ENCODE data around the gene MIB2.

The MIB2 gene

DNA sequence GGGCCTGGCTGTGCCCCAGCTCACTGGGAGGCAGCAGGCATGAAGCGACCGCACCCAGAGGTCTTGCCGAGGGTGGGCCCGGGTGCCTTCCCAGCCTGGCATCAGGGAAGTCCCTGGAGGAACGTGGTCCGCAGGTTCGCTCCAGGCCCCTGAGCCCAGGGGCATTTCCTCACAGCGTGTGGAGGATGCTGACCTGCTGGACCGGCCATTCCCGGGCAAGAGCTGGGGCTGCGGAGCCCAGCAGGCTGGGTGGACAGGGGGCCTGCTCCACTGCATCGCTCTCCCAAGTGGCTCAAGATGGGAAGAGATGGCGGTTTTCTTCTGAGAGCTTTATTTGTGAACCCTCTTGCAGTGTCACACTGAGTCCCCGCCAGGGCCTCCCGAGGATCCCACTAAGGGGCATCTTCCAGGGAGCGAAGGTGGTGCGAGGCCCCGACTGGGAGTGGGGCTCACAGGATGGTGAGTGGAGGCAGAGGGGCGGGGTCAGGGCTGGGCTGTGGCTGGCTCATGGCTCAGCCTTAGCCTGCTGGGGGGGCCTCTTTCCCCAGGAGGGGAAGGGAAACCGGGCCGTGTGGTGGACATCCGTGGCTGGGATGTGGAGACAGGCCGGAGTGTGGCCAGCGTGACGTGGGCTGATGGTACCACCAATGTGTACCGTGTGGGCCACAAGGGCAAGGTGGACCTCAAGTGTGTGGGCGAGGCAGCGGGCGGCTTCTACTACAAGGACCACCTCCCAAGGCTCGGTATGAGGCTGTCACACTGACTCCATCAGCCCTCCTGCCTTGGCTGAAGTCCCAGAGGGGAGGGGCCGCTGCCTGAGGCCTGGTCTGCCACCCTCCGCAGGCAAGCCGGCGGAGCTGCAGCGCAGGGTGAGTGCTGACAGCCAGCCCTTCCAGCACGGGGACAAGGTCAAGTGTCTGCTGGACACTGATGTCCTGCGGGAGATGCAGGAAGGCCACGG lies 9.4 kb downstream of the MIB2 start:
- H3K9me3 ChIP-seq (ENCODE audit: control insufficient read depth, insufficient read depth, low read length) = no peaks in the 10 kb centered on the region
- H3K36me3 ChIP-seq (ENCODE audit: insufficient read depth, low read length) = no peaks in the 10 kb centered on the region
- H3K9ac ChIP-seq (ENCODE audit: low read depth, low read length) = no peak overlapping the region
- H3K4me1 ChIP-seq (ENCODE audit: insufficient read depth, low read length) = no peaks in the 10 kb centered on the region

DNA sequence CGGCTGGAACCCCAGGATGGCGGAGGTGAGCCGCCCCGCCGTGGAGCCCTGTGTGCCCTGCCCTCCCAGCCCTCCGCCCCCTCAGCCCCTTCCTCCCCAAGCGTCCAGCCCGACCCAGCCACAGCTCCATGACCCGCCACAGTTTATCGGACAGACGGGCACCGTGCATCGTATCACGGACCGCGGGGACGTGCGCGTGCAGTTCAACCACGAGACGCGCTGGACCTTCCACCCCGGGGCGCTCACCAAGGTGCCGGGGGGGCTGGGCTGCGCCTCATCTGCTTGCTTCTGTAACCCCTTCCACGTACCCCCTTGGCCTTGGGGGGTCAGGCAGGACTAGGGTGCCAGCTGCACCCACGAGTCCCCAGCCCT lies 10.1 kb downstream of the MIB2 start:
- Histone ChIP-seq H3K36me3 (ENCODE audit: insufficient read depth, low read length) (no peaks in the 10 kb centered on the region), H3K9me3 (ENCODE audit: control insufficient read depth, insufficient read depth, low read length) (no peaks in the 10 kb centered on the region), H3K9ac (ENCODE audit: low read depth, low read length) (no peak overlapping the region), H3K4me1 (ENCODE audit: insufficient read depth, low read length) (no peaks in the 10 kb centered on the region)

DNA sequence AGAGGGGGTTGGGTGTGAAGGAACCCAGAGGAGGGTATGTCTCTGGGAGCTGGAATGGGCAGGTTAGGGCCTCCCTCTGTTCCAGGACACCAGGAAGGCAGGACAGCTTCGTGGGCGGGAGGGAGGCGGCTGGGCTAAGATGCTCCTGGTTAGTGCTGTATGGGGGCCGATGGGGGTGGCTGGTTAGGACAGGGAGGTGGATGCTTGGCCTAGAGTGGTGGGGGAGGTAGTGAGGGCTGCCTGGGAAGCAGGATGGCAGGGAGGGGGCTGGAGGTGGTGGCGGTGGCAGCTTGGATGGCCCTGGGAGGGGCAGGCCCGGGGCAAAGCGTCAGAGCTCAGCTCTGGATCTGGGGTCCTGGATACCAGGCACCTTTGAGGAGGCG lies 10.5 kb downstream of the MIB2 start:
- Histone ChIP-seq H3K9me3 (ENCODE audit: control insufficient read depth, insufficient read depth, low read length) (no peaks in the 10 kb centered on the region), H3K9ac (ENCODE audit: low read depth, low read length) (no peak overlapping the region), H3K4me1 (ENCODE audit: insufficient read depth, low read length) (no peaks in the 10 kb centered on the region), H3K36me3 (ENCODE audit: insufficient read depth, low read length) (no peaks in the 10 kb centered on the region)

DNA sequence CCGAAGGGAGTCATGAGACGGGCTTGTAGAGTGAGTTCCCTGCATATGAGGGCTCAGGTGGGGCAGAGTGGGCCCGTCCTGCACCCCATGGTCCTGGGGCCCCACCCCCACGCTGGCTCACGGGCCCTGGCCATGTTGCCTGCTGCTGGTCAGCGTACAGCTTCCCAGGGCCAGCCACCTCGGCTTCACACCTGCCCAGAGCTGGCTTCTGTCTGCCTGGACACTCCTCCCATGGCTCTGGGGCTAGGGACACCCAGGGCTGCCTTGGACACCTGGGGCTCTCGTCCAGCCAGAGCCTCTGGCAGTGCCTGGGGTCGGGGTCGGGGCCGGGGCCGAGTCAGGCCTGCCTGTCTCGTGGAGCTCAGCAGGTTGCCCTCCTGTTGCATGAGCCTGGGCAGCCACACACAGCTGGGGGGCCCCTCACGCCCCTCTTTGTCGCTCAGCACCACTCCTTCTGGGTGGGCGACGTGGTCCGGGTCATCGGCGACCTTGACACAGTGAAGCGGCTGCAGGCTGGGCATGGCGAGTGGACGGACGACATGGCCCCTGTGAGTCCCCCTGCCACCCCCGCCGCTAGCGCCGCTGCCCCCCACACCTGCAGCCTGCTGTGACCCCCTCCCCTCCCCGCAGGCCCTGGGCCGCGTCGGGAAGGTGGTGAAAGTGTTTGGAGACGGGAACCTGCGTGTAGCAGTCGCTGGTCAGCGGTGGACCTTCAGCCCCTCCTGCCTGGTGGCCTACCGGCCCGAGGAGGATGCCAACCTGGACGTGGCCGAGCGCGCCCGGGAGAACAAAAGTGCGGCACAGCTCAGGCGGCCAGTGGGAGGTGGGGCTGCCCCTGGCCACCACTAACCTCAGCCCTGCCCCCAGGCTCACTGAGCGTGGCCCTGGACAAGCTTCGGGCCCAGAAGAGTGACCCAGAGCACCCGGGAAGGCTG lies 11.2 kb downstream of the MIB2 start:
- H3K36me3 ChIP-seq (ENCODE audit: insufficient read depth, low read length) = no peaks in the 10 kb centered on the region
- no peak overlapping the region for H3K9ac ChIP-seq (ENCODE audit: low read depth, low read length)
- H3K4me1 ChIP-seq (ENCODE audit: insufficient read depth, low read length) = no peaks in the 10 kb centered on the region
- no peaks in the 10 kb centered on the region for H3K9me3 ChIP-seq (ENCODE audit: control insufficient read depth, insufficient read depth, low read length)

DNA sequence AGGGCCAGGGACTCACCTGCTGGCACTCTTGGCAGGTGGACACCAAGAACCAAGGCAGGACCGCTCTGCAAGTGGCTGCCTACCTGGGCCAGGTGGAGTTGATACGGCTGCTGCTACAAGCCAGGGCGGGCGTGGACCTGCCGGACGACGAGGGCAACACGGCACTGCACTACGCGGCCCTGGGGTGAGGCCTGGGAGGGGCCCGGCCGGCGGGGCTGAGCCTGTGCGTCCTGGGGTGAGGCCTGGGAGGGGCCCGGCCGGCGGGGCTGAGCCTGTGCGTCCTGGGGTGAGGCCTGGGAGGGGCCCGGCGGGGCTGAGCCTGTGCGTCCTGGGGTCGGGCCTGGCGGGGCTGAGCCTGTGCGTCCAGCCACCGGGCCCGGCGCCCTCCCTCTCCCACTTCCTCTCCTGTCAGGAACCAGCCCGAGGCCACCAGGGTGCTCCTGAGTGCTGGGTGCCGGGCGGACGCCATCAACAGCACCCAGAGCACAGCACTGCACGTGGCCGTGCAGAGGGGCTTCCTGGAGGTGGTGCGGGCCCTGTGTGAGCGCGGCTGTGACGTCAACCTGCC lies 12.0 kb downstream of the MIB2 start:
- no peaks in the 10 kb centered on the region for H3K36me3 ChIP-seq (ENCODE audit: insufficient read depth, low read length)
- H3K9ac ChIP-seq (ENCODE audit: low read depth, low read length) = no peak overlapping the region
- no peaks in the 10 kb centered on the region for H3K9me3 ChIP-seq (ENCODE audit: control insufficient read depth, insufficient read depth, low read length)
- no peaks in the 10 kb centered on the region for H3K4me1 ChIP-seq (ENCODE audit: insufficient read depth, low read length)

DNA sequence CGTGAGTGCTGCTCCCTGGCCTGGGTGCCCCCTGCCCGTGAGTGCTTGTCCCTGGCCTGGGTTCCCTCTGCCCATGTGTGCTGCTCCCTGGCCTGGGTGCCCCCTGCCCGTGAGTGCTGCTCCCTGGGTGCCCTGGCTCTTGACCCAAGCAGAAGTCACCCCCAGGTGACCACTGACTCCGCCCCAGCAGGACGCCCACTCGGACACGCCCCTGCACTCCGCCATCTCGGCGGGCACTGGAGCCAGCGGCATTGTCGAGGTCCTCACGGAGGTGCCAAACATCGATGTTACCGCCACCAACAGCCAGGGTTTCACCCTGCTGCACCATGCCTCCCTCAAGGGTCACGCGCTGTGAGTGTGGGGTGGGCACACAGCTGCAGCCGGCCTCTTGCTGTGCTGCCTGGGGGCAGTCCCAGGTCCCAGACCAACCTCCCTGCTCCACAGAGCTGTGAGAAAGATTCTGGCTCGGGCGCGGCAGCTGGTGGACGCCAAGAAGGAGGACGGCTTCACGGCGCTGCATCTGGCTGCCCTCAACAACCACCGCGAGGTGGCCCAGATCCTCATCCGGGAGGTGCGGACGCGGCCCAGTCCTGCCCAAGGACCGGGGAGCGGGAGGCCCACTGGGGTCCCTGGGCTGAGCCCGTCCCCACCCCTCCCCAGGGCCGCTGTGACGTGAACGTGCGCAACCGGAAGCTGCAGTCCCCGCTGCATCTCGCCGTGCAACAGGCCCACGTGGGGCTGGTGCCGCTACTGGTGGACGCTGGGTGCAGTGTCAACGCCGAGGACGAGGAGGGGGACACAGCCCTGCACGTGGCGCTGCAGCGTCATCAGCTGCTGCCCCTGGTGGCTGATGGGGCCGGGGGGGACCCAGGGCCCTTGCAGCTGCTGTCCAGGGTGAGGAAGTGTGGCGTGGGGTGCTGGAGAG lies 12.8 kb downstream of the MIB2 start:
- H3K36me3 ChIP-seq (ENCODE audit: insufficient read depth, low read length) = no peaks in the 10 kb centered on the region
- H3K9ac ChIP-seq (ENCODE audit: low read depth, low read length) = no peak overlapping the region
- no peaks in the 10 kb centered on the region for H3K9me3 ChIP-seq (ENCODE audit: control insufficient read depth, insufficient read depth, low read length)
- no peaks in the 10 kb centered on the region for H3K4me1 ChIP-seq (ENCODE audit: insufficient read depth, low read length)

DNA sequence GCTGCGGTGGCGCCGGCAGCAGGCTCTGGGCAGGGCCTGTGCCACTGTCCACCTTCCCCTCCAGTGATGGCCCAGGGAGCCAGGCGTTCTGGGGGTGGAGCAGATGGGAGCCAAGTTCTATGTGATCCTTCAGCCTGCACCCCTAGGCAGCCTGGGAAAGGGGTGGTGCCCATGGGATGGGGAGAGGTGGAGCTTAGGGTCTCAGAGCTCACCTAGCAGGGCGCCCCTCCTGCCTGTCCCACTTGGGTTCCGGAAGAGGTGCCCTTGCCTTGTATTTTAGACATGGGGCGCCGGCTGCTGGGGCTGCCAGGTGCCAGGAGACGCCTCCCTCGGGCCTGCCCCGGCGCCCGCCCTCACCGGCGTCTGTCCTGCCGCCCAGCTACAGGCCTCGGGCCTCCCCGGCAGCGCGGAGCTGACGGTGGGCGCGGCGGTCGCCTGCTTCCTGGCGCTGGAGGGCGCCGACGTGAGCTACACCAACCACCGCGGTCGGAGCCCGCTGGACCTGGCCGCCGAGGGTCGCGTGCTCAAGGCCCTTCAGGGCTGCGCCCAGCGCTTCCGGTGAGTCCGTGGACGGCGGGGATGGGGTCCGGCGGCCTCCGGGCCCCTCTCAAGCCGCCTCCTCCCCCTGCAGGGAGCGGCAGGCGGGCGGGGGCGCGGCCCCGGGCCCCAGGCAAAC lies 13.6 kb downstream of the MIB2 start:
- H3K4me1 ChIP-seq (ENCODE audit: insufficient read depth, low read length) = no peaks in the 10 kb centered on the region
- H3K36me3 ChIP-seq (ENCODE audit: insufficient read depth, low read length) = no peaks in the 10 kb centered on the region
- H3K9me3 ChIP-seq (ENCODE audit: control insufficient read depth, insufficient read depth, low read length) = no peaks in the 10 kb centered on the region
- peak overlapping the region; percentile 38; the same call in 1 of the 2 replicates for H3K9ac ChIP-seq (ENCODE audit: low read depth, low read length)

DNA sequence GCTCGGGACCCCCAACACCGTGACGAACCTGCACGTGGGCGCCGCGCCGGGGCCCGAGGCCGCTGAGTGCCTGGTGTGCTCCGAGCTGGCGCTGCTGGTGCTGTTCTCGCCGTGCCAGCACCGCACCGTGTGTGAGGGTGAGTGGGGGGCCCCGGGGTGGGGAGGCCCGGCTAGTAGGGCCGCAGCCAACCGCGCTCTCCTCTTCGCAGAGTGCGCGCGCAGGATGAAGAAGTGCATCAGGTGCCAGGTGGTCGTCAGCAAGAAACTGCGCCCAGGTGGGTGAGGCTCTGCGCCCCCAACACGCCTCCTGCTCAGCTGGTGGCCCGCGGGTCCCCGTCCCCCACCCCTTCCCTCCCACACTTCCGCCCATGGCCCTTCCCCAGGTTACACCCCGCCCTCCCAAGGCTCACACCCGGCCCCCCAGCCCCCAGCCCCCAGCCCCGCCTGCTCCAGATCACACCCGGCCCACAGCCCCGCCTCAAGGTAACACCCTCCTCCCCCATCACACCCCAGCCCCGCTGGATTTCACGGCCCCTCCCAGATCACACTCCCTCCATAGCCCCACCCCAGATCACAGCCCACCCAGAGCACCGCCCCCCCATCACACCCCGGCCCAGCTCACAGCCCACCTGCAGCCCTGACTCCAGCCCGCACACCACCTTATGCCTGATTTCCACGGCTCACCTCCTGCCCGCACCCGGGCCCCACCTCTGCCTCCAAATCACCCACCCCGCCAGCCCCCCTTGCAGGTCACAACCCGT lies 14.3 kb downstream of the MIB2 start:
- Histone ChIP-seq H3K4me1 (ENCODE audit: insufficient read depth, low read length) (no peaks in the 10 kb centered on the region), H3K36me3 (ENCODE audit: insufficient read depth, low read length) (no peaks in the 10 kb centered on the region), H3K9me3 (ENCODE audit: control insufficient read depth, insufficient read depth, low read length) (no peaks in the 10 kb centered on the region), H3K9ac (ENCODE audit: low read depth, low read length) (peak overlapping the region; percentile 38; the same call in 1 of the 2 replicates)

DNA sequence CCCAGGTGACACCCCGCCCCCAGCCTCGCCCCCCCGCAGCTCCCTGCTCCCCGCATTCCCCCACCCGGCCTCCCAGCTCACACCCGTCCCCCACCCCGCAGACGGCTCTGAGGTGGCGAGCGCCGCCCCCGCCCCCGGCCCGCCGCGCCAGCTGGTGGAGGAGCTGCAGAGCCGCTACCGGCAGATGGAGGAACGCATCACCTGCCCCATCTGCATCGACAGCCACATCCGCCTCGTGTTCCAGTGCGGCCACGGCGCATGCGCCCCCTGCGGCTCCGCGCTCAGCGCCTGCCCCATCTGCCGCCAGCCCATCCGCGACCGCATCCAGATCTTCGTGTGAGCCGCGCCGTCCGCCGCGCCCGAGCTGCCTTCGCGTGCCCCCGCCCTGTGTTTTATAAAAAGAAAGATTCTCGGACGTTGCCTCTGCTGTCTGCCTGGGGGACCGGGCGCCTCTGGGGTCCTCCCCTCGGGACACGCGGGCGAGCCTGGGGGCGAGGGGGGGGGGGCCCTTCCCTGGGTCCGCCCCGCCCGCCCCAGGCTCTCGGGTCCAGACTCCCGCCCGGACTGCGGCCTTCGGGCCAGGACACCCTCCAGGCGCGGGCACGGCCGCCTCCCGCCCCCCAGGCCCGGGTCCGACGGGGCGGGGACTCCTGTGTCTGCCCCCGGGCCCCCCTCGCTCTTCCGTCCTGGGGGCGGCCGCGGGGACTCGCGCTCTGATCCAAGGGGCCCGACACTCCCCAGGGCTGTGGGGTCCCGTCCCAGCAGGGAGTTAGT lies 15.1 kb downstream of the MIB2 start:
- Histone ChIP-seq H3K4me1 (ENCODE audit: insufficient read depth, low read length) (no peaks in the 10 kb centered on the region), H3K9me3 (ENCODE audit: control insufficient read depth, insufficient read depth, low read length) (no peaks in the 10 kb centered on the region), H3K9ac (ENCODE audit: low read depth, low read length) (no peak overlapping the region; the same call in 1 of the 2 replicates), H3K36me3 (ENCODE audit: insufficient read depth, low read length) (no peaks in the 10 kb centered on the region)

DNA sequence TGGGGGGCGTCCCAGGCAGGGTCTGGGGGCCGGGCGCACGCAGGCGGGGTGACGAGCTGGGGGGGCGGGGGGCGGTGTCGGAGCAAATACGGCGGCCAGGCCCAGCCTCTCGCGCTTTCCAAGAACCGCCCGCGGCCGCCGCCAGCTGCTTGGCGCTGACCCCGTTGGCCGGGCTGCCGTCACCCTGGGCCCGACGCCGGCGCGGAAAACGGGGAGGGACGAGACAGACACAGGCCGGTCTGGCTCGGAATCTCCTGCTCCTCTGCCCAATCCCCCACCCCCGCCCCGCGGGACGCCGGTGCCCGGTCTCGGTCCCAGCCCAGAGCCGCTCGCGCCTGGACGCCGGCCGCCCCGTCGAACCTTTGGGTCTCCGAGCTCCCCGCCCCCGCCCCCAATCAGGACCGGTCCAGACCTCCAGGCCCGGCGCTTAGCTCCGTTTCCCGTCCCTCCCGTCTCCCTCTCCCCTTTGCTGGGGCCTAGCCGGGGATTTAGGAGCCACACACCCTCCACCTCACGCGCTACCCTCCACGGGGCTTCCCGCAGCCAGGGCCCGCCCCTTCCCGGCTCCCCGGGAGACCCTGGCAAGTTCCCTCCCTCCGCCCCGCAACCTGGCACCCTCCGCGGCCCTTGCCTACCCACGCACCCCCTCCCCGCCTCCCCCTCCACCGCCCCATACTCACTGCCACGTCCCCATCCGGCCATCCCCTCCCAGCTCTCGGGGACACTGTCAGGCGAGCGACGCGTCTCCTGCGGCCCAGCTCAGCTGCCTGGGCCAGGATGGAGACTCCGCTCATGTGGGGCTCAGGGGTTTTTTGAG lies 15.9 kb downstream of the MIB2 start:
- H3K9ac ChIP-seq (ENCODE audit: low read depth, low read length) = peak overlapping the region; percentile 54

DNA sequence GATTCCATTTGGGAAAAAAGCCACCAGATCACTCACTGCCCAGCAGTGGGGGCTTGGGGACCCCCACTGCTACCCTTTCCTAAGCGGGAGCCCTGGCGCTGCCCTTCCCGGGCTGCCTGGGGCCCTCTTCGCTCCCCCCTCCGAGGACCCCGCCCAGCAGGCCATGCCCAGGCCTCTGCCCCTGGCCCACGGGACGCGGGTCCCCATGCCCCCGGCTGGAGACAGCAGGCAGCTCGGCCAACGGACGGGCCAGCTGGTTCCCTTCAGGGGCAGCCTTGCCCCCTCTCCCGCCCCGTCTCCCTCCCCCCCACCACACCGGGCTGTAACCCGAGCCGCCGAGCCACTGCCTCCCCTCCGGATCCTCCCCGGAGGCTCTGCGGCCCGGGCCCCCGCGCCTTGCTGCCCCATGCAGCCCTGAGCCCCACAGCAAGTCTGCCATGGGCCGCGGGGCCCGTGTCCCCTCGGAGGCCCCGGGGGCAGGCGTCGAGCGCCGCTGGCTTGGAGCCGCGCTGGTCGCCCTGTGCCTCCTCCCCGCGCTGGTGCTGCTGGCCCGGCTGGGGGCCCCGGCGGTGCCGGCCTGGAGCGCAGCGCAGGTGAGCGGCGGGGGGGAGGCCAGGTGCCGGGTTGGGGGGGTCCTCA lies 16.6 kb downstream of the MIB2 start, which contains the start of gene MMP23B:
Gene MMP23B, plus strand, starts transcription at position 392 of the 639 bp plus-strand sequence. Its CDS starts 46 bp downstream, at position 438.
- Histone ChIP-seq H3K4me1 (ENCODE audit: insufficient read depth, low read length) (no peaks in the 10 kb centered on the region), H3K9ac (ENCODE audit: low read depth, low read length) (peak within 1 kb of the TSS; percentile 54)

More for the DNA sequence above, 15.9 kb downstream of the MIB2 start:
- H3K9me3 ChIP-seq (ENCODE audit: control insufficient read depth, insufficient read depth, low read length) = no peaks in the 10 kb centered on the region
- no peaks in the 10 kb centered on the region for H3K36me3 ChIP-seq (ENCODE audit: insufficient read depth, low read length)
- H3K4me1 ChIP-seq (ENCODE audit: insufficient read depth, low read length) = no peaks in the 10 kb centered on the region

More for the DNA sequence above, 16.6 kb downstream of the MIB2 start, which contains the start of gene MMP23B:
- Histone ChIP-seq H3K9me3 (ENCODE audit: control insufficient read depth, insufficient read depth, low read length) (no peaks in the 10 kb centered on the region), H3K36me3 (ENCODE audit: insufficient read depth, low read length) (no peaks in the 10 kb centered on the region)
